Endothelial cell (in vitro differentiated cells): ENCODE results near the gene DDX59. TPM values are rescaled to one million over a fixed set of nuclear protein-coding genes. Genes with fewer than 3 reads are reported as not detected.

Source experiments
- DNase-seq: peaks from one replicate; pipeline ENCODE4 v3.0.0; 2021; ENCODE audit warnings: low spot score
- H3K27ac Mint-ChIP-seq: one replicate; pipeline ENCODE4 v1.8.0; 2021; ENCODE audit warnings: mixed read lengths, inconsistent platforms; ENCODE audit not compliant: unreplicated experiment
- H3K27me3 Mint-ChIP-seq: one replicate; pipeline ENCODE4 v1.8.0; 2021; ENCODE audit warnings: mild to moderate bottlenecking, moderate library complexity, mixed read lengths, inconsistent platforms; ENCODE audit not compliant: unreplicated experiment
- H3K36me3 Mint-ChIP-seq: one replicate; pipeline ENCODE4 v1.8.0; 2021; ENCODE audit warnings: mild to moderate bottlenecking, low read depth, mixed read lengths, inconsistent platforms; ENCODE audit not compliant: unreplicated experiment
- H3K4me1 Mint-ChIP-seq: one replicate; pipeline ENCODE4 v1.8.0; 2021; ENCODE audit warnings: mild to moderate bottlenecking, mixed read lengths, inconsistent platforms; ENCODE audit not compliant: unreplicated experiment
- H3K4me3 Mint-ChIP-seq: one replicate; pipeline ENCODE4 v1.8.0; 2021; ENCODE audit warnings: mild to moderate bottlenecking, mixed read lengths, inconsistent platforms; ENCODE audit not compliant: unreplicated experiment
- H3K9me3 Mint-ChIP-seq: one replicate; pipeline ENCODE4 v1.8.0; 2021; ENCODE audit warnings: mixed read lengths, inconsistent platforms; ENCODE audit not compliant: unreplicated experiment
- total RNA-seq: library from RNA; stranded (reverse); fragmentation: NEBNext Ultra II Directional; extraction: Animal tissue kit (Norgen Biotek cat#: 25700); gene quantifications from one replicate; pipeline ENCODE4 v1.2.1, GENCODE V29; 2021; ENCODE audit not compliant: unreplicated experiment
- TF ChIP-seq, protein P1 (sequence below): fragments of 200-600 bp; sonication (generic); IDR thresholded peaks from one replicate; pipeline ENCODE4 v1.5.0; 2021; ENCODE audit warnings: antibody characterized with exemption; ENCODE audit not compliant: unreplicated experiment

The DDX59 gene
- total RNA-seq, 1 donor from 2014 or later, result 20.1 TPM

DNA sequence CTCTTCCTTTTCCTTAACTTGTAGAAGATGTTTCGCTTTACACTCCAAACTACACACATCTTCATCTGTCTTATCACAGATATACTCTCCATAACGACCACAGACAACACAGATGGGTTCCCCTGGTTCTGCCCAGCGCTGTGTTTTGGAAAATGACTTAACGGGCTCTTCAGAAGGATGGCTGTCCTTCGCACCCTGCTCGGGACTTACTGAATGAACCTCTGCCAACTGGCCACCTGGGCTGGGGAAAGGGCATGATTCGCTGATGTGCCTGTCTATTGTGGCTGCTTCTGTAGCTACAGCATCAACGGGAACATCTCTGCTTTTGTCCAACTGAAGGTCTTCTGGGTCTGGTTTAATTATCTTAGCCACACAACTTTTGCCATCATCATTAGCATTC is 3.4 kb downstream of the DDX59 start:
- Mint-ChIP-seq H3K4me1 (peaks cover 24% of the 10 kb centered on the region), H3K27ac (peak overlapping the region; percentile 57), H3K27me3 (peaks cover 5% of the 10 kb centered on the region), H3K4me3 (no peak overlapping the region), H3K9me3 (no peaks in the 10 kb centered on the region), H3K36me3 (no peaks in the 10 kb centered on the region)
- DNase-seq, result no peak
- TF ChIP-seq, protein P1, sequence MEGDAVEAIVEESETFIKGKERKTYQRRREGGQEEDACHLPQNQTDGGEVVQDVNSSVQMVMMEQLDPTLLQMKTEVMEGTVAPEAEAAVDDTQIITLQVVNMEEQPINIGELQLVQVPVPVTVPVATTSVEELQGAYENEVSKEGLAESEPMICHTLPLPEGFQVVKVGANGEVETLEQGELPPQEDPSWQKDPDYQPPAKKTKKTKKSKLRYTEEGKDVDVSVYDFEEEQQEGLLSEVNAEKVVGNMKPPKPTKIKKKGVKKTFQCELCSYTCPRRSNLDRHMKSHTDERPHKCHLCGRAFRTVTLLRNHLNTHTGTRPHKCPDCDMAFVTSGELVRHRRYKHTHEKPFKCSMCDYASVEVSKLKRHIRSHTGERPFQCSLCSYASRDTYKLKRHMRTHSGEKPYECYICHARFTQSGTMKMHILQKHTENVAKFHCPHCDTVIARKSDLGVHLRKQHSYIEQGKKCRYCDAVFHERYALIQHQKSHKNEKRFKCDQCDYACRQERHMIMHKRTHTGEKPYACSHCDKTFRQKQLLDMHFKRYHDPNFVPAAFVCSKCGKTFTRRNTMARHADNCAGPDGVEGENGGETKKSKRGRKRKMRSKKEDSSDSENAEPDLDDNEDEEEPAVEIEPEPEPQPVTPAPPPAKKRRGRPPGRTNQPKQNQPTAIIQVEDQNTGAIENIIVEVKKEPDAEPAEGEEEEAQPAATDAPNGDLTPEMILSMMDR, result no peak

GRCh38 chr1:200665861-200666260 is 3.8 kb downstream of the DDX59 start:
- Mint-ChIP-seq H3K4me3 (no peak overlapping the region), H3K36me3 (no peaks in the 10 kb centered on the region), H3K9me3 (no peaks in the 10 kb centered on the region), H3K27me3 (peaks cover 4% of the 10 kb centered on the region), H3K4me1 (peaks cover 23% of the 10 kb centered on the region), H3K27ac (peak overlapping the region; percentile 57)
- TF ChIP-seq, protein P1, result no peak
- DNase-seq, result no peak

DNA sequence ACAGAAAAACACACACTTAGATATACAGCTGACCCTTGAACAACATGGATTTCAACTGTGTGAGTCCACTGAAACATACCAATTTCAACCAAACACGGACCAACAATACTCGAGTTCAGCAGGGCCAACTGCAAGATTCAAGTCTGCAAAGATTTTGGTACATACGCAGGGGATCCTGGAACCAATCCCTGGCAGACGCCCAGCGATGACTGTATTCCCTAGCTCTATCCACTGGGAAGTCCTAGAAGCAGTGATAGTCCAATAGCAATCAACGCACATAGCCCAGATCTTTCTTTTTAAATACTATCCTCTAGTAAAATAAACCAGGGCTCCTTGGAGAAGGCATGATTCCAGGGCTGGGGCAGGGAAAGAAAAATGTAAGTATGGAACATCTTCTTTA is 9.0 kb downstream of the DDX59 start:
- TF ChIP-seq, protein P1, result no peak
- H3K27me3 Mint-ChIP-seq, result no peaks in the 10 kb centered on the region
- peaks cover 18% of the 10 kb centered on the region for H3K36me3 Mint-ChIP-seq
- no peak overlapping the region for H3K27ac Mint-ChIP-seq
- H3K4me3 Mint-ChIP-seq, result no peak overlapping the region
- peaks cover 3% of the 10 kb centered on the region for H3K4me1 Mint-ChIP-seq
- no peak for DNase-seq
- H3K9me3 Mint-ChIP-seq, result no peaks in the 10 kb centered on the region

- H3K4me3 Mint-ChIP-seq, result no peak overlapping the region
- no peak overlapping the region for H3K27ac Mint-ChIP-seq
- no peaks in the 10 kb centered on the region for H3K4me1 Mint-ChIP-seq
- peaks cover 25% of the 10 kb centered on the region for H3K36me3 Mint-ChIP-seq
- TF ChIP-seq, protein P1, result no peak
- no peak for DNase-seq
- peaks cover 1% of the 10 kb centered on the region for H3K27me3 Mint-ChIP-seq
- no peaks in the 10 kb centered on the region for H3K9me3 Mint-ChIP-seq
Observed at GRCh38 chr1:200659269-200659668, 10.4 kb downstream of the DDX59 start.

DNA sequence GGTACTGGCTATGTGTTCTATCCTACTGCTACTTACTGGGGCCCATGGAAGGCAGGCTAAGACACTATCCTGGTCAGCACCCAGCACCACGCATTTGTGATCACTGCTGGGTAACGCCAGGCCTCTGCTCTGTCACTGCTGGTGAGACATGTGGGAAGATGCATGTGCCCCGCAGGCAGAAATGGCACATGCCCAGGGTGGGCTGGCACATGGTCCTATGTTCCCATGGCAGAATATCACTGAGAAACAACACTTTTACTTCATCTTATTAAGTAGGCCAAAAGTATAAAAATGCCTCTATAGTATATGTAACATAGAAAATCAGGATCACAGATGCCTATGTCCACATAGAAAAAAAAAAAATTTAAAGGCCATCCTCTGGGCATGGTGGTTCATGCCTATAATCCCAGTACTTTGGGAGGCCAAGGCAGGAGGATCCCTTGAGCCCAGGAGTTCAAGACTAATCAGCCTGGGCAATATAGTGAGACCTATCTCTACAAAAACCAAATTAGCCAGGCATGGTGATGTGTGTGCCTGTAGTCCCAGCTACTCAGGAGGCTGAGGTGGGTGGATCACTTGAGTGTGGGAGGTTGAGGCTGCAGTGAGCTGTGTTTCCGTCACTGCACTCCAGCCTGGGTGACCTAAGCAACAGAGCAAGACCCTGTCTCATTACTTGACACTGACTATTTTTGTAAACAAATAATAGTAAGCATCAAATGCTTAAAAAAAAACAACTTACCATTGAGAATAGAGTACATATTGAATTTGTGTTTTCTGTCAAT is 11.5 kb downstream of the DDX59 start:
- H3K9me3 Mint-ChIP-seq, result no peaks in the 10 kb centered on the region
- peaks cover 31% of the 10 kb centered on the region for H3K36me3 Mint-ChIP-seq
- H3K4me3 Mint-ChIP-seq, result no peak overlapping the region
- DNase-seq, result no peak
- no peaks in the 10 kb centered on the region for H3K4me1 Mint-ChIP-seq
- TF ChIP-seq, protein P1, result no peak
- no peak overlapping the region for H3K27ac Mint-ChIP-seq
- peaks cover 1% of the 10 kb centered on the region for H3K27me3 Mint-ChIP-seq
